Choroid plexus epithelial cell (primary cell): ENCODE data around the gene ARFGAP1.

Source experiments
- DNase-seq: peaks from one replicate; pipeline ENCODE4 v3.0.0-alpha.2; 2010; ENCODE audit warnings: low read depth
- H3K4me3 ChIP-seq: 2 replicates; pipeline ENCODE4 v1.5.1; 2011; ENCODE audit warnings: low read depth, mild to moderate bottlenecking, control low read depth, low read length, moderate library complexity
- CTCF ChIP-seq: conservative IDR thresholded peaks from 2 replicates; pipeline ENCODE4 v1.5.1; 2011; ENCODE audit warnings: low read depth, mild to moderate bottlenecking, control low read depth, inconsistent platforms, low read length, moderate library complexity

Gene ARFGAP1

GRCh38 chr20:63294536-63294900, 21.9 kb downstream of the ARFGAP1 start:
- no peak overlapping the region for H3K4me3 ChIP-seq
- no peak for TF ChIP-seq CTCF
- DNase-seq, result no peak

- no peak for DNase-seq
- no peak overlapping the region for H3K4me3 ChIP-seq
- TF ChIP-seq CTCF, result no peak
Measured at GRCh38 chr20:63295018-63295417, 22.4 kb downstream of the ARFGAP1 start.

GRCh38 chr20:63295422-63295821, 22.8 kb downstream of the ARFGAP1 start:
- no peak for DNase-seq
- peak; percentile 25 for TF ChIP-seq CTCF
- H3K4me3 ChIP-seq, result no peak overlapping the region

- TF ChIP-seq CTCF, result no peak
- H3K4me3 ChIP-seq, result no peak overlapping the region
- DNase-seq, result no peak
Measured at GRCh38 chr20:63295846-63296245, 23.2 kb downstream of the ARFGAP1 start.

- H3K4me3 ChIP-seq, result no peak overlapping the region
- no peak for DNase-seq
- TF ChIP-seq CTCF, result no peak
Measured at GRCh38 chr20:63296531-63297299, 24.1 kb downstream of the ARFGAP1 start.

GRCh38 chr20:63297371-63297781, 24.8 kb downstream of the ARFGAP1 start:
- no peak for DNase-seq
- TF ChIP-seq CTCF, result no peak
- no peak overlapping the region for H3K4me3 ChIP-seq
